C4-2B (cell line): Measurements from ENCODE around the gene ADAMTS19.

Experiments used
- H3K27ac ChIP-seq: fragments of 450-650 bp; 2 replicates; pipeline ENCODE4 v1.5.1; 2017
- ZFX ChIP-seq: fragments of 450-650 bp; IDR thresholded peaks from 2 replicates; pipeline ENCODE4 v1.6.1; 2017
- TF ChIP-seq, protein P1 (sequence below): fragments of 450-650 bp; conservative IDR thresholded peaks from 2 replicates; pipeline ENCODE4 v1.5.1; 2017; ENCODE audit warnings: mild to moderate bottlenecking

ADAMTS19 gene

DNA sequence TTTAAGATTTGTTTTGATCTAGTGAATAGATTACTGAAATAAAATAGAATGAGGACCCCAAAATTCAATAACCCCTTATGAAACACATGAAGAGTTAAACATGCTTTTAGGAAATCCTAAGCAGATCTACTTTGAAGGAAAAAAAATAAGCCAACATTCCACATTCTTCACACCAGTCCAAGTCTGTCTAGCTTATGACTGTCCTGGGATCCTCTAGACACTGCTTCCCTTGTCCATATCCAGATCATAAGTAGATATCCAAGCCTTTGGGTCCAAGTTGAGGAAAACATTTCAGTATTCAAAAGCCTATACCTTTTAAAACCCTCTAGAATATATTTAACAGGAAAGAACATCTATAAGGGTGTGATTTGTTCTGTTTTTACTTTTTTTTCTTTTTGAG is 228.9 kb downstream of the ADAMTS19 start:
- no peak overlapping the region for H3K27ac ChIP-seq
- TF ChIP-seq, protein P1, sequence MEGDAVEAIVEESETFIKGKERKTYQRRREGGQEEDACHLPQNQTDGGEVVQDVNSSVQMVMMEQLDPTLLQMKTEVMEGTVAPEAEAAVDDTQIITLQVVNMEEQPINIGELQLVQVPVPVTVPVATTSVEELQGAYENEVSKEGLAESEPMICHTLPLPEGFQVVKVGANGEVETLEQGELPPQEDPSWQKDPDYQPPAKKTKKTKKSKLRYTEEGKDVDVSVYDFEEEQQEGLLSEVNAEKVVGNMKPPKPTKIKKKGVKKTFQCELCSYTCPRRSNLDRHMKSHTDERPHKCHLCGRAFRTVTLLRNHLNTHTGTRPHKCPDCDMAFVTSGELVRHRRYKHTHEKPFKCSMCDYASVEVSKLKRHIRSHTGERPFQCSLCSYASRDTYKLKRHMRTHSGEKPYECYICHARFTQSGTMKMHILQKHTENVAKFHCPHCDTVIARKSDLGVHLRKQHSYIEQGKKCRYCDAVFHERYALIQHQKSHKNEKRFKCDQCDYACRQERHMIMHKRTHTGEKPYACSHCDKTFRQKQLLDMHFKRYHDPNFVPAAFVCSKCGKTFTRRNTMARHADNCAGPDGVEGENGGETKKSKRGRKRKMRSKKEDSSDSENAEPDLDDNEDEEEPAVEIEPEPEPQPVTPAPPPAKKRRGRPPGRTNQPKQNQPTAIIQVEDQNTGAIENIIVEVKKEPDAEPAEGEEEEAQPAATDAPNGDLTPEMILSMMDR = no peak
- TF ChIP-seq ZFX = no peak

DNA sequence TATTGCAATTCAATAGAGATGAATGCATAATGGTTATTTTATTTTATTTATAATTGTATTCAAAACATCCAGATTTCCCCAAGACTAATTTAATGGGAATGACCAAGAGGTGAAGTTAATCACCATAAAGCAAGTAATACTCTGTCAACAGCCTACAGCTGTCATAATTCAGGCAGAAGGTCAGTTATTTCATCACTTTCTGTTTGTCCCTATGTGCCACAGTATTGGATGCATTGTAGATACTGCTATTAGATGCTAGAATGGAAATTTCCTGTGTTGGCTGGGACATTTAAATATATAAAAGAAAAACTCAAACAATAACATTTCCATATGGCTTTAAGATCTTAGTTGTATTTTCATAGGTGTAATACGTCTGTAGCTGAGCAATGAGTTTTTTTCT is 231.1 kb downstream of the ADAMTS19 start:
- no peak overlapping the region for H3K27ac ChIP-seq
- TF ChIP-seq, protein P1 = no peak
- TF ChIP-seq ZFX = no peak

DNA sequence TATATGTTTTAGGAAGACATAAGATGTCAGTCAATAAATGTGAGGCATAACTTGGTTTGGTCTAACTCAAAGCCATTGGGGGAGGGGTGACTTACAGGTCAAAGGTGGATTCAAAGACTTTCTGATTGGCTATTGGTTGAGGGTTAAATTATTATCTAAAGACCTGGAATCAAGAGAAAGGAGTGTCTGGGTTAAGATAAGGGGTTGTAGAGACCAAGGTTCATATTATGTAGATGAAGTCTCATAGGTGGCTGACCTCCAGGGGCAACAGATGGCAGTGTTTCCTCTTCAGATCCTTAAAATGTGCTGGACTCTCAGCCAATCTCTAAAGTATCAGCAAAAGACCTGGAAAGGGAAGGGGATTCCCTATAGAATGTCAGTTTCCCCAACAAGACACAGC is 236.5 kb downstream of the ADAMTS19 start:
- H3K27ac ChIP-seq = no peak overlapping the region
- no peak for TF ChIP-seq ZFX
- TF ChIP-seq, protein P1 = no peak

DNA sequence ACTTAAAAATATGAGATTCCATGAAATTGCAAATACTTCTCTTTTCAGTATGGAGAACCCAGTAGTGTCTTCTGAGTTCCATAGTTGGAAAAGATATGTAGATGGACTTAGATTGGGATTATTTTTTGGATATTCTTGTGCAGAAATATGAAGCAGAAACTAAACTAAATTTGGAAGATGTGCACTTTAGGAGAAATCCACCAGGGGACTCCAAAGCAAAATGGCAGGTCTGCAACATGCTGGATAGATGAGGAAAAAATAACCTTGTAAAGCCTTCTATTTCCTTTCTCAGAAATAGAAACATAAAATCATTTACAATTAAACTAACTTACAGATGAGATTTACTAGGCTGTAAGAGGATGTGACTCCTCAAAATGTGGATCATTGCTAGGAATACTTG is 238.6 kb downstream of the ADAMTS19 start:
- TF ChIP-seq, protein P1 = peak; percentile 22
- TF ChIP-seq ZFX = no peak
- no peak overlapping the region for H3K27ac ChIP-seq

DNA sequence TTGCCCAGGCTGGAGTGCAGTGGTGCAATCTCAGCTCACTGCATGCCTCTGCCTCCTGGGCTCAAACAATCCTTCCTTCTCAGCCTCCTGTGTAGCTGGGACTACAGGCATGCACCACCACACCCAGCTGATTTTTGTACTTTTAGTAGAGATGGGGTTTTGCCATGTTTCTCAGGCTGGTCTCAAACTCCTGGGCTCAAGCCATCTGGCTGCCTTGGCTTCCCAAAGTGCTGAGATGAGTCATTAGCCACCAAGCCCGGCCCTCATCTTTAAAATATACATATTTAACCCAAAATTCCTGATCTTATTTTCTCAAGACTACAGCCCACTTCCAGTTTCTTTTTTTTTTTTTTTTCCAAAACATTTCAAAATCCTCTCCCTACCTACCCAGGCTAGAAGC is 256.1 kb downstream of the ADAMTS19 start:
- no peak overlapping the region for H3K27ac ChIP-seq
- TF ChIP-seq, protein P1 = no peak
- TF ChIP-seq ZFX = no peak

DNA sequence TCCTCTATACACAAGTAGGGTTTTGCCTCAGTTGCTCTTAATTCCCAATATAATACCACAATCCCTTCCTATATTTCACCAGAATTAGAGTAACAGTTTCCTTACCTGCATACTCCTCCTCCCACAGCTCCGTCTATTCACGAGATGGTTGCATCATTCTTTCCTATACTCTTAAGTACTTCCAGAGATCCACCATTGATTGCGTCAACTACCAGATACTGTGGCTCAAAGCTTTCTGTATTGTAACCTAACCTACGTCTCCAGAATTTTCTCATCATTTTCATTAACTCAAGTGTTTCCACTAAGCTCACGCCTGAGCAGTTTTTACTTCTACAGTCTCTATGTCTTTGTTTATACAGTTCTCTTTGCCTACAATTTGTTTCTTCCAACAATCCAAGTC is 256.6 kb downstream of the ADAMTS19 start:
- H3K27ac ChIP-seq = no peak overlapping the region
- TF ChIP-seq, protein P1 = no peak
- TF ChIP-seq ZFX = no peak

DNA sequence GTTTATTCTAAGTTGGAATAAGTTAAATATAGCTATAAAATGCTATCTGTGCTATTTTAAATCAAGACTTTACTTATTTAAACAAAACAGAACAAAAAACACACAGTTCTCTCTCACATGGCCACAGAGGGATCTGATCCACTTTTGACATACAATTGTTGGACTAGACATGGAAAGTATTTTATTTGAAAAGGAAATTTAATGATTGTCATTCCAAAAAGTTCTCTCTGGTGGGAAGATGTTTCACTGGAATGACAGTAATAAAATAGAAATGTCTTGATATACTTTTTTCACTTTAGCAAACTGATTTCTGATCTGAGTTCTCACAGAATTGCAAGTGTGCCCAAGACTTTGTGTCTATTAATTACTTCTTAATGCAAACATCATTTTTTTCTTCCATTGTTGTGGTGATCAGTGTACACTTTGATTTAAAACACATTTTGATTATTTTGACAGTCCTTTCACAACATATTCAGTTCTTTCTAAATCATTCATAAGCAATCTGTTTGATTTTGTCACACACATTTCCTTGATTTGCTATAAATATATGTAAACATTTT is 257.7 kb downstream of the ADAMTS19 start:
- TF ChIP-seq, protein P1 = no peak
- TF ChIP-seq ZFX = no peak
- H3K27ac ChIP-seq = no peak overlapping the region
